Loucy (cell line): Measurements from ENCODE around the gene TENT5A.
A peak's percentile ranks its signal among the peaks of the same experiment; 100 is the strongest.

Experiments
- H2AFZ ChIP-seq: fragments of 200-600 bp; sonication (generic); 2 replicates; pipeline ENCODE4 v1.6.0; 2016; ENCODE audit warnings: antibody characterized with exemption, mild to moderate bottlenecking, low read length, moderate library complexity
- H3F3A ChIP-seq: fragments of 200-600 bp; 2 replicates; pipeline ENCODE4 v1.6.0; 2016; ENCODE audit warnings: antibody characterized with exemption, low read depth, mild to moderate bottlenecking
- H3K27me3 ChIP-seq: fragments of 200-600 bp; sonication (generic); 2 replicates; pipeline ENCODE4 v1.6.1; 2014; ENCODE audit warnings: low read length, mild to moderate bottlenecking; ENCODE audit not compliant: insufficient read depth, poor library complexity, severe bottlenecking
- H3K36me3 ChIP-seq: fragments of 200-600 bp; sonication (generic); 2 replicates; pipeline ENCODE4 v1.6.1; 2016; ENCODE audit warnings: low read length; ENCODE audit not compliant: insufficient read depth
- H3K4me1 ChIP-seq: fragments of 200-600 bp; sonication (generic); 2 replicates; pipeline ENCODE4 v1.5.1; 2014; ENCODE audit warnings: low read length, mild to moderate bottlenecking; ENCODE audit not compliant: insufficient read depth, poor library complexity, severe bottlenecking
- H3K4me2 ChIP-seq: fragments of 200-600 bp; sonication (generic); 2 replicates; pipeline ENCODE4 v1.6.0; 2014; ENCODE audit warnings: antibody characterized with exemption, low read length, low read depth, mild to moderate bottlenecking; ENCODE audit not compliant: poor library complexity, severe bottlenecking
- H3K4me3 ChIP-seq: fragments of 200-600 bp; sonication (generic); 2 replicates; pipeline ENCODE4 v1.5.1; 2014; ENCODE audit warnings: low read length, mild to moderate bottlenecking, mixed read lengths; ENCODE audit not compliant: poor library complexity, severe bottlenecking
- H3K79me2 ChIP-seq: fragments of 200-600 bp; sonication (generic); 2 replicates; pipeline ENCODE4 v1.6.1; 2014; ENCODE audit warnings: low read length; ENCODE audit not compliant: insufficient read depth
- H3K9ac ChIP-seq: fragments of 200-600 bp; sonication (generic); 2 replicates; pipeline ENCODE4 v1.6.0; 2014; ENCODE audit warnings: mild to moderate bottlenecking, low read depth, low read length, moderate library complexity; ENCODE audit not compliant: poor library complexity, severe bottlenecking
- H3K9me2 ChIP-seq: fragments of 200-600 bp; sonication (generic); replicated peaks from 2 replicates; pipeline ENCODE4 v1.6.1; 2016; ENCODE audit warnings: low read depth, low read length, mixed read lengths
- H3K9me3 ChIP-seq: fragments of 200-600 bp; sonication (generic); 2 replicates; pipeline ENCODE4 v1.6.1; 2014; ENCODE audit warnings: mild to moderate bottlenecking, antibody characterized with exemption, low read length, low read depth; ENCODE audit not compliant: insufficient read depth
- H4K20me1 ChIP-seq: fragments of 200-600 bp; sonication (generic); 2 replicates; pipeline ENCODE4 v1.6.0; 2014; ENCODE audit warnings: antibody characterized with exemption, low read length, mild to moderate bottlenecking; ENCODE audit not compliant: insufficient read depth, poor library complexity, severe bottlenecking
- CTCF ChIP-seq: fragments of 200-600 bp; sonication (generic); conservative IDR thresholded peaks from 2 replicates; pipeline ENCODE4 v1.5.1; 2014; ENCODE audit warnings: mild to moderate bottlenecking, antibody characterized with exemption, low read length
- EZH2phosphoT487 ChIP-seq: fragments of 200-600 bp; IDR thresholded peaks from 2 replicates; pipeline ENCODE4 v1.6.1; 2018; ENCODE audit warnings: antibody characterized with exemption, mild to moderate bottlenecking, moderate library complexity, borderline replicate concordance

TENT5A gene

GRCh38 chr6:81762606-81763005, 10.1 kb upstream of the TENT5A start:
- Histone ChIP-seq H3F3A (peaks cover 15% of the 10 kb centered on the region), H3K36me3 (no peaks in the 10 kb centered on the region), H4K20me1 (no peaks in the 10 kb centered on the region), H3K79me2 (peaks cover 18% of the 10 kb centered on the region), H3K4me2 (peak overlapping the region; percentile 80), H3K4me3 (peak overlapping the region; percentile 68), H2AFZ (no peak overlapping the region; the same call in 1 of the 2 replicates), H3K9me2 (no peaks in the 10 kb centered on the region), H3K9ac (peak overlapping the region; percentile 81), H3K27me3 (no peaks in the 10 kb centered on the region), H3K4me1 (peaks cover 91% of the 10 kb centered on the region), H3K9me3 (no peaks in the 10 kb centered on the region)
- TF ChIP-seq CTCF (no peak), EZH2phosphoT487 (no peak)

GRCh38 chr6:81762132-81762531, 9.7 kb upstream of the TENT5A start:
- Histone ChIP-seq H2AFZ (no peak overlapping the region), H3F3A (peaks cover 10% of the 10 kb centered on the region), H3K9me3 (no peaks in the 10 kb centered on the region), H3K36me3 (no peaks in the 10 kb centered on the region), H3K9ac (peak overlapping the region; percentile 81), H3K9me2 (no peaks in the 10 kb centered on the region), H3K4me3 (no peak overlapping the region), H4K20me1 (no peaks in the 10 kb centered on the region), H3K79me2 (peaks cover 18% of the 10 kb centered on the region), H3K27me3 (no peaks in the 10 kb centered on the region), H3K4me1 (peaks cover 91% of the 10 kb centered on the region), H3K4me2 (peak overlapping the region; percentile 80)
- no peak for TF ChIP-seq CTCF

GRCh38 chr6:81761197-81761596, 8.7 kb upstream of the TENT5A start:
- Histone ChIP-seq H3K9me3 (no peaks in the 10 kb centered on the region), H3K27me3 (no peaks in the 10 kb centered on the region), H4K20me1 (no peaks in the 10 kb centered on the region), H3K4me2 (no peak overlapping the region), H3K4me1 (peaks cover 94% of the 10 kb centered on the region), H3K36me3 (no peaks in the 10 kb centered on the region), H3K9ac (peak overlapping the region; percentile 29), H2AFZ (no peak overlapping the region), H3K79me2 (peaks cover 18% of the 10 kb centered on the region), H3K4me3 (no peak overlapping the region), H3K9me2 (no peaks in the 10 kb centered on the region), H3F3A (peaks cover 6% of the 10 kb centered on the region)
- TF ChIP-seq CTCF, result no peak
